ENCODE data around the gene AMER3. TPM values are rescaled to one million over a fixed set of nuclear protein-coding genes. Genes with fewer than 3 reads are reported as not detected.

The AMER3 gene
- total RNA-seq, 2 donors from 2014 or later: not detected

GRCh38 chr2:130768191-130768855 is 13.0 kb downstream of the AMER3 start:
- intact Hi-C loops (cut with DNase I): no loop called here
- DNase-seq (no peak), ATAC-seq (no peak)

GRCh38 chr2:130769343-130769907 is 14.1 kb downstream of the AMER3 start:
- no peak for DNase-seq
- no peak for ATAC-seq
- intact Hi-C loops (cut with DNase I): no loop called here

- ATAC-seq (peak; percentile 55 to 60), DNase-seq (no peak)
- intact Hi-C loops (cut with DNase I): no loop called here
Observed at GRCh38 chr2:130776550-130776949, 21.2 kb downstream of the AMER3 start.

GRCh38 chr2:130778781-130779180 is 23.4 kb downstream of the AMER3 start:
- ATAC-seq (no peak), DNase-seq (no peak)
- intact Hi-C loops (cut with DNase I): no loop called here

GRCh38 chr2:130785466-130786055 is 30.2 kb downstream of the AMER3 start:
- intact Hi-C loops (cut with DNase I): no loop called here
- DNase-seq: no peak
- ATAC-seq: no peak

- no peak for ATAC-seq
- intact Hi-C loops (cut with DNase I): no loop called here
- DNase-seq: no peak
Observed at GRCh38 chr2:130786076-130786475, 30.7 kb downstream of the AMER3 start.

- ATAC-seq (no peak), DNase-seq (no peak)
- intact Hi-C loops (cut with DNase I): no loop called here
Observed at GRCh38 chr2:130787841-130788240, 32.5 kb downstream of the AMER3 start.

- no peak for DNase-seq
- intact Hi-C loops (cut with DNase I): no loop called here
- ATAC-seq: no peak
Observed at GRCh38 chr2:130790312-130790711, 35.0 kb downstream of the AMER3 start.

GRCh38 chr2:130790804-130791616 is 35.7 kb downstream of the AMER3 start:
- ATAC-seq (no peak), DNase-seq (no peak)
- intact Hi-C loops (cut with DNase I): no loop called here

- intact Hi-C loops (cut with DNase I): no loop called here
- no peak for DNase-seq
- no peak for ATAC-seq
Observed at GRCh38 chr2:130791617-130791939, 36.2 kb downstream of the AMER3 start.

- ATAC-seq: no peak
- intact Hi-C loops (cut with DNase I): loop anchor here in 1 of 2 donors (5.0 kb wide), 1 partner anchor 77 kb away; no protein-coding TSS in a partner anchor
- no peak for DNase-seq
Observed at GRCh38 chr2:130795431-130795830, 40.1 kb downstream of the AMER3 start.

- DNase-seq (no peak), ATAC-seq (no peak)
- intact Hi-C loops (cut with DNase I): loop anchor here in 1 of 2 donors (5.0 kb wide), 1 partner anchor 76 kb away; no protein-coding TSS in a partner anchor
Observed at GRCh38 chr2:130796290-130796689, 41.0 kb downstream of the AMER3 start.

- intact Hi-C loops (cut with DNase I): loop anchor here (2.0 to 5.0 kb wide), 3 partner anchors 75 to 121 kb away; no protein-coding TSS in a partner anchor
- DNase-seq (peak; percentile 96), ATAC-seq (peak; percentile 94 to 97)
Observed at GRCh38 chr2:130797493-130798435, 42.4 kb downstream of the AMER3 start.

- DNase-seq: peak; percentile 45
- peak; percentile 36 to 54 for ATAC-seq
- intact Hi-C loops (cut with DNase I): loop anchor here (2.0 to 5.0 kb wide), 3 partner anchors 74 to 120 kb away; no protein-coding TSS in a partner anchor
Observed at GRCh38 chr2:130798472-130799218, 43.3 kb downstream of the AMER3 start.

GRCh38 chr2:130799295-130799694 is 44.0 kb downstream of the AMER3 start:
- DNase-seq: no peak
- no peak for ATAC-seq
- intact Hi-C loops (cut with DNase I): loop anchor here (2.0 to 5.0 kb wide), 3 partner anchors 73 to 120 kb away; no protein-coding TSS in a partner anchor

GRCh38 chr2:130805613-130806012 is 50.3 kb downstream of the AMER3 start:
- intact Hi-C loops (cut with DNase I): no loop called here
- DNase-seq (no peak), ATAC-seq (no peak)

- intact Hi-C loops (cut with DNase I): no loop called here
- no peak for ATAC-seq
- no peak for DNase-seq
Observed at GRCh38 chr2:130806370-130806769, 51.0 kb downstream of the AMER3 start.
